ENCODE measurements around the gene USP14. TPM values are rescaled to one million over a fixed set of nuclear protein-coding genes. Genes with fewer than 3 reads are reported as not detected.

Gene USP14
- total and polyA plus RNA-seq, 2 donors (not counting 3 experiments of a cell fraction or from before 2014, with no cell fraction given) = 13.2 to 98.4 TPM

DNA sequence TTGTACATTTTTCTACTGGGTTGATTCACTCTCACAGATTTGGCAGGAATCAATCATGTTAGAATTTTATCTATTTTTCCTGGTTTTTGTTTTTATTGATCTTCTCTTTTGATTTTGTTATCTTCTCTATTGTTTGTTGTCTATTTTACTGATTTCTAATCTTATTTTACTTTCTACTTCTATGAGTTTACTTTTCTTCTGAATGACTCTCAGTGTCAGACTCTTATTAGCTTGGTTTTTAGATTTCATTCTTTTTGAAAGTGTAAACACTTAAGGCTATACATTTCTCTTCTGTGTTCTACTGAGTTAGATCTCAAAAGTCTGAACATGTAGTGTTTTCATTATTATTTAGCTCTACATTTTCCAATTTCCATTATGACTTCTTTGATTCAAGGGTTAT, 62.4 kb downstream of the USP14 start:
- Histone ChIP-seq H4K20me1 (replicated peaks; ENCODE audit: control insufficient read depth, extremely low read depth, insufficient read depth, low read length) (no peaks in the 10 kb centered on the region), H3K79me2 (ENCODE audit: control insufficient read depth, insufficient read depth, low read length) (no peaks in the 10 kb centered on the region), H3K9ac (replicated peaks; ENCODE audit: extremely low read depth, insufficient read depth, low read length) (no peak overlapping the region), H3K27ac (ENCODE audit: insufficient read depth, low read depth, low read length) (no peak overlapping the region), H3K4me3 (replicated peaks in 1 of 3; ENCODE audit: insufficient read depth in 1 of 3, low read depth in 1 of 3, low read length in 3 of 3) (no peak overlapping the region), H3K4me1 (ENCODE audit: control insufficient read depth, extremely low read depth, insufficient read depth, low read length) (no peaks in the 10 kb centered on the region), H2AFZ (ENCODE audit: low read depth, low read length) (no peak overlapping the region), H3K9me1 (replicated peaks; ENCODE audit: control insufficient read depth, extremely low read depth, insufficient read depth, low read length) (no peaks in the 10 kb centered on the region), H3K9me3 (replicated peaks; ENCODE audit: control insufficient read depth, insufficient read depth, low read length) (no peaks in the 10 kb centered on the region), H3K4me2 (ENCODE audit: insufficient read depth, low read length) (no peak overlapping the region), H3K36me3 (ENCODE audit: control insufficient read depth in 2 of 2, extremely low read depth in 1 of 2, insufficient read depth in 2 of 2, low read length in 2 of 2) (peaks cover 4 to 31% of the 10 kb centered on the region in 2 experiments), H3K27me3 (ENCODE audit: control insufficient read depth in 2 of 2, insufficient read depth in 2 of 2, low read length in 2 of 2) (no peaks in the 10 kb centered on the region)
- DNase-seq (ENCODE audit: low read depth, low spot score) (no peak), FAIRE-seq (no peak)
- dilution Hi-C loops (cut with MboI; ENCODE audit: extremely low pct_ligation_motif_present, low sequenced_read_pairs) = no loop called here
- BruUV-seq (replicated peaks) = no TSS peak
- TF ChIP-seq GATA2 (IDR thresholded peaks at IDR 0.05; ENCODE audit: insufficient read depth, insufficient read length, low read depth, low read length) (no peak), EZH2 (IDR thresholded peaks at IDR 0.05; ENCODE audit: borderline replicate concordance, low read depth, low read length, severe bottlenecking) (no peak), FOS (IDR thresholded peaks at IDR 0.05; ENCODE audit: borderline replicate concordance, insufficient read depth, low read length) (no peak), POLR2AphosphoS5 (IDR thresholded peaks at IDR 0.05; ENCODE audit: insufficient read depth, low read depth, low read length) (no peak), JUN (IDR thresholded peaks at IDR 0.05; ENCODE audit: borderline replicate concordance, insufficient read depth, insufficient read length, low read depth) (no peak), POLR2A (IDR thresholded peaks at IDR 0.05; ENCODE audit: low read depth, low read length) (no peak), MYC (IDR thresholded peaks at IDR 0.05; ENCODE audit: low read depth, low read length) (no peak)
- TF ChIP-seq, protein P1, sequence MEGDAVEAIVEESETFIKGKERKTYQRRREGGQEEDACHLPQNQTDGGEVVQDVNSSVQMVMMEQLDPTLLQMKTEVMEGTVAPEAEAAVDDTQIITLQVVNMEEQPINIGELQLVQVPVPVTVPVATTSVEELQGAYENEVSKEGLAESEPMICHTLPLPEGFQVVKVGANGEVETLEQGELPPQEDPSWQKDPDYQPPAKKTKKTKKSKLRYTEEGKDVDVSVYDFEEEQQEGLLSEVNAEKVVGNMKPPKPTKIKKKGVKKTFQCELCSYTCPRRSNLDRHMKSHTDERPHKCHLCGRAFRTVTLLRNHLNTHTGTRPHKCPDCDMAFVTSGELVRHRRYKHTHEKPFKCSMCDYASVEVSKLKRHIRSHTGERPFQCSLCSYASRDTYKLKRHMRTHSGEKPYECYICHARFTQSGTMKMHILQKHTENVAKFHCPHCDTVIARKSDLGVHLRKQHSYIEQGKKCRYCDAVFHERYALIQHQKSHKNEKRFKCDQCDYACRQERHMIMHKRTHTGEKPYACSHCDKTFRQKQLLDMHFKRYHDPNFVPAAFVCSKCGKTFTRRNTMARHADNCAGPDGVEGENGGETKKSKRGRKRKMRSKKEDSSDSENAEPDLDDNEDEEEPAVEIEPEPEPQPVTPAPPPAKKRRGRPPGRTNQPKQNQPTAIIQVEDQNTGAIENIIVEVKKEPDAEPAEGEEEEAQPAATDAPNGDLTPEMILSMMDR (IDR thresholded peaks at IDR 0.05; ENCODE audit: extremely low read depth in 1 of 2, insufficient read depth in 1 of 2, low read depth in 1 of 2, low read length in 2 of 2) = no peak
- TF ChIP-seq, protein P2, sequence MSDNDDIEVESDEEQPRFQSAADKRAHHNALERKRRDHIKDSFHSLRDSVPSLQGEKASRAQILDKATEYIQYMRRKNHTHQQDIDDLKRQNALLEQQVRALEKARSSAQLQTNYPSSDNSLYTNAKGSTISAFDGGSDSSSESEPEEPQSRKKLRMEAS (IDR thresholded peaks at IDR 0.05; ENCODE audit: insufficient read depth, insufficient read length) = no peak
- POLR2A ChIA-PET = no interaction called here
- CTCF ChIA-PET = interaction anchor here (2.2 kb wide), 1 partner anchor 10 kb away, joined by 6 read pairs; no protein-coding TSS in a partner anchor
- intact Hi-C loops (cut with micrococcal nuclease) = no loop called here
